Measurements from ENCODE around the gene NTRK2.

Gene NTRK2

DNA sequence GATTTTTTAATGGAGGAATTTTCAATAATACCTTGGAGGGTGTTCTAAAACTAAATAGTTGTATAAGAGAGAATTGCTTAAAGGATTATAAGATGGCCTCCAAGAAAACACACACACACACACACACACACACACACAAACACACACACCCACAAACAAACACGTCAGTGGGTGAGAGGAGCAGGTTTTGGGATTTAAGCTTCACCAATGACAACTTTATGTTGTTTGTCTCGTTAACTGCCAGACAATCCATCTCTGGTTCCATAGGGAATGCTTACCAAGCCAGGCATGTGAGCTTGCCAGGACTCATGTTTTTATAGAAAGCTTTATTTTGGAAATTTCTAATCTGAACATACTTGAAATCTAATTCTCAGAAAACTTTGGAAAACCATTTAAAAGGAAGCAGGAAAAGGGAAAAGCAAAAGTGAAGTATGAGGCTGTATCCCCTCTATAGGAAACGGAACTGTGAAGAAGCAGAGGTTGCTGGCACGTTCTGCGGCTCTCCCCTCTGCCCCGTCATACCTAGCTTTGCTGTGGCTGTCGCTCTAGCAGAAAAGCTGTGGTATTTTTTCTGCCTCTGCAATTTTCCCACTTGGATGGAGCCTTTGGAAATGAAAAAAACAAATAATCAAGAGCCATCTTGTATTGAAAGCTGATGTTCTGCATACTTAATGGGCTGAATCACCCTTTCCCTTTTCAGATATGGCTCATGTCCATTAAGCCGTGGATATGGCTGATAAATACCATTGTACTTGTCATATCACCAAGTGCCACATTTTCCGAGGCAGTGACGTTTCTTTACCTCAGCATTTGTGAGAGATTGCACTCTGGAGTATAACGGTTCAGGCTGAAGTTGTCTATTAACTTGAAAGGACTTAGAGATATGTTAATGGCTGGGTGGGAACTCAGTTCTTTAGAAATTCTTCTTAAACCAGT lies 112.7 kb downstream of the NTRK2 start:
- TF ChIP-seq CTCF (conservative IDR thresholded peaks at IDR 0.05; ENCODE audit: low read depth, low read length) = no peak
- H3K4me3 ChIP-seq (ENCODE audit: low read length) = no peak overlapping the region
- DNase-seq (ENCODE audit: low read depth) = no peak

DNA sequence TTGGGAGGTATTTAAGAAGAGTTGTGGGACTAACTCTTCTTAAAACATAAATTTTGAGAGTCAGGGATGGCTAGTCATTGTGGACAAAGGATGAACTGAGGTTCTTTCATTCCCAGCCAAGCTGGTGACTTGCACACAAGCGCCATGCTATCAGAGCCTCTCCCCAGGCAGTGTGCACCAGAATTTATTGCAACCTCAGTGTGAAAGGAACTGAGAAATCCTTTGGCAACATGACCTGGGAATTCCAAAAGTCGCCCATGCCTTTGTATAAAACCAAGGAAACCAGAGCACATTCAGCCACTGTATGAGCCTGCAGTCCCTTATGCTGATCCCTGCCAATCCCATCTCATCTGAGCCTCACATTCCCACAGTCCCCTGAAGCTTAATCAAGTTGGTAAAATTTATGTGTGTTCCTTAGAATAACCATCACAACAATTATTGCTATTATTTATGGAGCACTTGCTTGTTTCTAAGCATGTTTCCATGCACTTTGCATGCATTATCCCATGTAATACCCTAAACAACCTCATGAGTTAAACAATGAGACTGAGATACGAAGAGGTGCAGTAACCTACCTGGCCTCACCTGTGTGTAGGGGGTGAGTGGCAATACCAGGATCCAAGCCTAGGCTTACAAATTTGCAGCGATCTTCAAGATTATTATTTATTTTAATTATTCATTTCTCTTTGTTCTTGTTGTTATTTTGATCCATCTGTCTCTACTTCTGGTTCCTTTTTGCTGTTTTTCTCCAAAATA lies 116.4 kb downstream of the NTRK2 start:
- TF ChIP-seq CTCF (conservative IDR thresholded peaks at IDR 0.05; ENCODE audit: low read depth, low read length) = no peak
- no peak overlapping the region for H3K4me3 ChIP-seq (ENCODE audit: low read length)
- DNase-seq (ENCODE audit: low read depth) = no peak

GRCh38 chr9:84788803-84789462 lies 119.4 kb downstream of the NTRK2 start:
- no peak for TF ChIP-seq CTCF (conservative IDR thresholded peaks at IDR 0.05; ENCODE audit: low read depth, low read length)
- no peak for DNase-seq (ENCODE audit: low read depth)
- H3K4me3 ChIP-seq (ENCODE audit: low read length) = no peak overlapping the region

GRCh38 chr9:84789463-84789830 lies 119.9 kb downstream of the NTRK2 start:
- DNase-seq (ENCODE audit: low read depth) = no peak
- no peak for TF ChIP-seq CTCF (conservative IDR thresholded peaks at IDR 0.05; ENCODE audit: low read depth, low read length)
- H3K4me3 ChIP-seq (ENCODE audit: low read length) = no peak overlapping the region

DNA sequence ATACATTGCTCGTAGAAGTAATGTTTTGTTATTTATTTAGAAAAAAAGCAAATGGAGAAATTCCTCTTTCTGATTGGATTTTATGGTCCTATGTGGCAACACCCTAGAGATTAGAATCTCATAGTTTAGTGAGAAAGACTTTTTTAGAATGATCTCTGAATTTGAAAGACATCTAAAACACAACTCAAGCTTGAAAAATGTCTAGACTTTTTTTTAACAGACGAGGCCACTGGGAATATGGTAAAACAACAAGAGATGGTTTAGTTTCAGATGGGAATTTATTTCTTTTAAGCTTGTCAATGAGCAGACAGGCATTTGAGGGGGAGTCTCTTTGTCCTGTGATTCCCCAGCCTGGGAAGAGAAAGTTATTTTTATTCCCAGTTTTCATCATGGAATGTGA lies 122.1 kb downstream of the NTRK2 start:
- no peak for DNase-seq (ENCODE audit: low read depth)
- H3K4me3 ChIP-seq (ENCODE audit: low read length) = no peak overlapping the region
- TF ChIP-seq CTCF (conservative IDR thresholded peaks at IDR 0.05; ENCODE audit: low read depth, low read length) = no peak

DNA sequence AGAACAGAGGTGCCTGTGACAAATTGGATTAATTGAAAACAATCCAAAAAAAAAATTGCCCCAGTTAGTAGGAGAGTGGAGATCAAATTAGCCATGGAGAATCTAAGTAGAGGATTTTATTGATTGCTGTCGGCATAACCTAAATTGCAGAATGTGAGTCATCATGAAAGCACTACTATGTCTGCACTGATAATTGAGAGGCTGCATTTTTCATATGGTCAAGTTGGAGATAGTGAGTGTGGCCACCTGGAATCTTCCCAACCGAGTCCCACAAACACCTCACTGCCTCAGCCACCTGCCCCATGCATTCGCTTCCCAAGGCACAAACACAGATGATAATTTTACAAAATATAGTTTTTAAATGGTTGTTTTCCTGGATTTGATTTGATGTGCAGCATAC lies 123.7 kb downstream of the NTRK2 start:
- DNase-seq (ENCODE audit: low read depth) = no peak
- TF ChIP-seq CTCF (conservative IDR thresholded peaks at IDR 0.05; ENCODE audit: low read depth, low read length) = no peak
- no peak overlapping the region for H3K4me3 ChIP-seq (ENCODE audit: low read length)
